HepG2 (cell line): ENCODE results near the gene NPDC1. TPM values are rescaled to one million over a fixed set of nuclear protein-coding genes. Genes with fewer than 3 reads are reported as not detected.

Experiments used
- EEA1 ChIP-seq: sonication (generic); formaldehyde crosslinking; IDR thresholded peaks from 2 replicates; pipeline ENCODE4 v1.5.1; 2020; ENCODE audit warnings: mild to moderate bottlenecking, missing genetic modification reagents, borderline replicate concordance
- ELF3 ChIP-seq: IDR thresholded peaks from 2 replicates; pipeline ENCODE4 v1.6.1; 2016; ENCODE audit warnings: missing genetic modification reagents, missing compliant biosample characterization
- HNF1A ChIP-seq, 2 experiments: sonication (generic) in 1 of 2; formaldehyde crosslinking in 1 of 2; IDR thresholded peaks; 2 replicates each; pipeline versions ENCODE4 v1.4.0 to v1.6.1; 2016 to 2020; ENCODE audit warnings: borderline replicate concordance in 1 of 2, low read depth in 1 of 2, mild to moderate bottlenecking in 1 of 2, missing genetic modification reagents in 1 of 2
- IKZF4 ChIP-seq: sonication (generic); formaldehyde crosslinking; IDR thresholded peaks from 2 replicates; pipeline ENCODE4 v1.5.1; 2020; ENCODE audit warnings: borderline replicate concordance, mild to moderate bottlenecking, low read depth, missing genetic modification reagents; ENCODE audit errors: not compliant biosample characterization
- LCORL ChIP-seq, 2 experiments: fragments of 450-650 bp in 1 of 2; sonication (generic) in 1 of 2; formaldehyde crosslinking in 1 of 2; IDR thresholded peaks; 2 replicates each; pipeline versions ENCODE4 v1.5.0 to v1.6.1; 2017 to 2020; ENCODE audit warnings: antibody characterized with exemption in 1 of 2, missing genetic modification reagents in 1 of 2
- RBM39 ChIP-seq: fragments of 200-400 bp; formaldehyde crosslinking; IDR thresholded peaks from one replicate; pipeline ENCODE4 v1.6.1; 2018; ENCODE audit warnings: antibody characterized with exemption, mild to moderate bottlenecking, low read depth, low read length; ENCODE audit not compliant: poor library complexity, severe bottlenecking
- REL ChIP-seq: sonication (generic); formaldehyde crosslinking; conservative IDR thresholded peaks from 2 replicates; pipeline ENCODE4 v1.8.0; 2022; ENCODE audit warnings: mild to moderate bottlenecking, missing genetic modification reagents, moderate library complexity
- ZBTB33 ChIP-seq: sonication (generic); formaldehyde crosslinking; IDR thresholded peaks from 2 replicates; pipeline ENCODE4 v1.4.0; 2020; ENCODE audit warnings: missing genetic modification reagents
- ZNF501 ChIP-seq: sonication (generic); formaldehyde crosslinking; IDR thresholded peaks from 2 replicates; pipeline ENCODE4 v1.5.1; 2020; ENCODE audit warnings: mild to moderate bottlenecking, moderate library complexity, missing genetic modification reagents
- ZNF687 ChIP-seq: sonication (generic); formaldehyde crosslinking; IDR thresholded peaks from 2 replicates; pipeline ENCODE4 v1.5.1; 2020; ENCODE audit warnings: mild to moderate bottlenecking, missing genetic modification reagents, moderate library complexity
- polyA plus RNA-seq, 8 experiments: library from polyadenylated mRNA; depleted of rRNA in 3 of 8; stranded (reverse) in 7 of 8; unstranded in 1 of 8; fragments of >200 nt; fragmentation: Illumina TruSeq in 4 of 8; extraction: Trizol in 4 of 8; gene quantifications; 2 replicates each; pipeline versions ENCODE4 v1.2.1 to v1.2.3, GENCODE V29; 2011 to 2016; ENCODE audit warnings: low read depth in 4 of 8, missing spikeins in 1 of 8, mixed read lengths in 1 of 8; ENCODE audit not compliant: insufficient read depth in 1 of 8
- total RNA-seq, 5 experiments: library from RNA; depleted of rRNA; stranded (reverse); fragments of >200 nt; fragmentation: Illumina TruSeq; extraction: Trizol; gene quantifications; 2 replicates each; pipeline ENCODE4 v1.2.3, GENCODE V29; 2016; ENCODE audit warnings: low read depth in 1 of 5
- TF ChIP-seq, protein P1 (sequence below): sonication (generic); formaldehyde crosslinking; IDR thresholded peaks from 2 replicates; pipeline ENCODE4 v1.4.0; 2020; ENCODE audit warnings: mild to moderate bottlenecking, missing genetic modification reagents

Gene NPDC1
- total and polyA plus RNA-seq, 2 of the 13 experiments (the other 11 are each of a cell fraction or from before 2014, with no cell fraction given): 0.84 to 5.4 TPM

GRCh38 chr9:137034709-137035506 is 11.1 kb downstream of the NPDC1 start (continued):
- TF ChIP-seq HNF1A (IDR thresholded peaks at IDR 0.05; ENCODE audit: low read depth) (no peak), HNF1A (CRISPR knock-in tag; IDR thresholded peaks at IDR 0.05; ENCODE audit: borderline replicate concordance) (0 out of 2 replicates have a peak, but pooled peaks have one; percentile 33), LCORL (IDR thresholded peaks at IDR 0.05) (no peak), LCORL (CRISPR knock-in tag; IDR thresholded peaks at IDR 0.05) (0 out of 2 replicates have a peak, but pooled peaks have one; percentile 45), EEA1 (CRISPR knock-in tag) (no peak), ZBTB33 (CRISPR knock-in tag) (no peak; the same call in 1 of the 2 replicates), RBM39 (peak; percentile 30), ZNF687 (CRISPR knock-in tag) (peak; percentile 74), ELF3 (CRISPR knock-in tag) (peak; percentile 64; the same call in 1 of the 2 replicates), REL (CRISPR knock-in tag) (no peak), ZNF501 (CRISPR knock-in tag) (peak; percentile 41; the same call in 1 of the 2 replicates), IKZF4 (CRISPR knock-in tag) (no peak)
- TF ChIP-seq, protein P1, sequence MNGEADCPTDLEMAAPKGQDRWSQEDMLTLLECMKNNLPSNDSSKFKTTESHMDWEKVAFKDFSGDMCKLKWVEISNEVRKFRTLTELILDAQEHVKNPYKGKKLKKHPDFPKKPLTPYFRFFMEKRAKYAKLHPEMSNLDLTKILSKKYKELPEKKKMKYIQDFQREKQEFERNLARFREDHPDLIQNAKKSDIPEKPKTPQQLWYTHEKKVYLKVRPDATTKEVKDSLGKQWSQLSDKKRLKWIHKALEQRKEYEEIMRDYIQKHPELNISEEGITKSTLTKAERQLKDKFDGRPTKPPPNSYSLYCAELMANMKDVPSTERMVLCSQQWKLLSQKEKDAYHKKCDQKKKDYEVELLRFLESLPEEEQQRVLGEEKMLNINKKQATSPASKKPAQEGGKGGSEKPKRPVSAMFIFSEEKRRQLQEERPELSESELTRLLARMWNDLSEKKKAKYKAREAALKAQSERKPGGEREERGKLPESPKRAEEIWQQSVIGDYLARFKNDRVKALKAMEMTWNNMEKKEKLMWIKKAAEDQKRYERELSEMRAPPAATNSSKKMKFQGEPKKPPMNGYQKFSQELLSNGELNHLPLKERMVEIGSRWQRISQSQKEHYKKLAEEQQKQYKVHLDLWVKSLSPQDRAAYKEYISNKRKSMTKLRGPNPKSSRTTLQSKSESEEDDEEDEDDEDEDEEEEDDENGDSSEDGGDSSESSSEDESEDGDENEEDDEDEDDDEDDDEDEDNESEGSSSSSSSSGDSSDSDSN (CRISPR knock-in tag): peak; percentile 37; the same call in 1 of the 2 replicates
